ENCODE data around the gene CALU.

CALU gene

DNA sequence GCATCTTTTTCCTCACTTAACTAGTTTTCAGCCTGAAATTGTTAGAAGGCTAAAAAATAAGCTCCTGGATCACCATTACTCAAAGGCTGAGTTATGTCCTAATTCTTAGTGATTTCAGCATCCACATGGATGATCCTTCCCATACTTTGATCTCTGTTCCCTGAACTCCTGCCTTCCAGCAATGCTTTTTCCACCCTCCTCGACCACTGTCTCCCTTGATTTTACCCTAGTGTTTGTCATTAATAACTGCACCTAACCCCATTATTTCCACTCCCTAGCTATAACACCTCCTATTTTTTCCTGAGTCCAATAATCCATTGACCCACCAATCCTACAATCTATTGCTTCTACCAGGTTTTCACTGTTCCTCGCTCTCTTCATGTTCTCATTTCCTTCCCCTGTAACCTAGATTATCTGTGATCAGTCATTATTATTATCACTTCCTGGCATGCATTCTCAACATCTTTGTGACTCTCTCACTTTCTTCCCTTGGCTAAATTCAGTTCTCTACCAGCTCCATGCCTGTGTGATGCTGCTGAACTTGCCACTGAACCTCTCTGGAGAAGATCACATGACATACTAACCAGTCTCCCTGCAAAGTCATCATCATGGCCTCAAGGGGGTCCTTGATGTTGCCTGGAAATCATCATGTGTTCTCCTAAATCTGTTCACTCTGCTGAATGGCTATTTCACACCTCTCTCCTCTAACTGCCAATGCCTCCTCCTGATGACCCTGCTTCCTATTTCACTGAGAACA is 6.5 kb upstream of the CALU start:
- TF ChIP-seq, protein P1, sequence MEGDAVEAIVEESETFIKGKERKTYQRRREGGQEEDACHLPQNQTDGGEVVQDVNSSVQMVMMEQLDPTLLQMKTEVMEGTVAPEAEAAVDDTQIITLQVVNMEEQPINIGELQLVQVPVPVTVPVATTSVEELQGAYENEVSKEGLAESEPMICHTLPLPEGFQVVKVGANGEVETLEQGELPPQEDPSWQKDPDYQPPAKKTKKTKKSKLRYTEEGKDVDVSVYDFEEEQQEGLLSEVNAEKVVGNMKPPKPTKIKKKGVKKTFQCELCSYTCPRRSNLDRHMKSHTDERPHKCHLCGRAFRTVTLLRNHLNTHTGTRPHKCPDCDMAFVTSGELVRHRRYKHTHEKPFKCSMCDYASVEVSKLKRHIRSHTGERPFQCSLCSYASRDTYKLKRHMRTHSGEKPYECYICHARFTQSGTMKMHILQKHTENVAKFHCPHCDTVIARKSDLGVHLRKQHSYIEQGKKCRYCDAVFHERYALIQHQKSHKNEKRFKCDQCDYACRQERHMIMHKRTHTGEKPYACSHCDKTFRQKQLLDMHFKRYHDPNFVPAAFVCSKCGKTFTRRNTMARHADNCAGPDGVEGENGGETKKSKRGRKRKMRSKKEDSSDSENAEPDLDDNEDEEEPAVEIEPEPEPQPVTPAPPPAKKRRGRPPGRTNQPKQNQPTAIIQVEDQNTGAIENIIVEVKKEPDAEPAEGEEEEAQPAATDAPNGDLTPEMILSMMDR (IDR thresholded peaks at IDR 0.05; ENCODE audit: borderline replicate concordance, insufficient read depth, low read depth, low read length) = no peak
- H3K4me3 ChIP-seq (ENCODE audit: low read depth, low read length) = no peak overlapping the region

DNA sequence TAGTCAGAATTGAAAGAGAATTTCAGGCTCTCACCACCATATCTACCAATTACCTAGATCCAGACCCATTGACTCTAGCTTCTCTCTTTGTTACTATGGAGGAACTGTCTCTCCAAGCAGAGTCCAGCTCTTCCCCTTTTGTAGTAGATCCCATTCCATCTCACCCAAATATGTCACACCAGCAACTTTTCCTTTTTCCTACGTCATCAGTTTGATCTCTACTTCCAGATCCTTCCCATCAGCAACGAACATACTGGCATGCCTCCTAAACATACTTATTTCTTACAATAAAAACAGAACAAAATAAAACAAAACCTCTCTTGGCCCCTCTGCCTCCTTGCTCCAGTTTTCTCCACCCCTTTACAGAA is 5.9 kb upstream of the CALU start:
- TF ChIP-seq, protein P1 (IDR thresholded peaks at IDR 0.05; ENCODE audit: borderline replicate concordance, insufficient read depth, low read depth, low read length) = no peak
- no peak overlapping the region for H3K4me3 ChIP-seq (ENCODE audit: low read depth, low read length)

DNA sequence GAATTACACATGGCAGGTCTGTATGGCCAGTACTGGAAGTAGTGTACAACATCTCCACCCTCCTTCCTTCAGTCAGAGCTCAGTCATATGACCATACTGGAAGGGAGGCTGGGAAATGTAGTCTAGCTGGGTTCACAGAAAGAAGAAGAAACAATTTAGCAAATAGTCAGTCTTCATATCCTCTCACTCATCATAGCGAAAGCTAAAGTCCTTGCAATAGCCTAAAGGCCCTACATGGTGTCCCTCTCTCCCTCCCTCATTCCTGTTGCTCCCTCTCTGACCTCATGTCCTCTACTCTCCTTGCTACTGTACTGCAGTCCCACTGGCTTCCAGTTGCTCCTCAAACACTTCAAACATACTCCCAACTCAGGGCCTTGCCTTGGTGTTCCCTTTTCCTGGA is 4.3 kb upstream of the CALU start:
- H3K4me3 ChIP-seq (ENCODE audit: low read depth, low read length) = no peak overlapping the region
- TF ChIP-seq, protein P1 (IDR thresholded peaks at IDR 0.05; ENCODE audit: borderline replicate concordance, insufficient read depth, low read depth, low read length) = no peak

DNA sequence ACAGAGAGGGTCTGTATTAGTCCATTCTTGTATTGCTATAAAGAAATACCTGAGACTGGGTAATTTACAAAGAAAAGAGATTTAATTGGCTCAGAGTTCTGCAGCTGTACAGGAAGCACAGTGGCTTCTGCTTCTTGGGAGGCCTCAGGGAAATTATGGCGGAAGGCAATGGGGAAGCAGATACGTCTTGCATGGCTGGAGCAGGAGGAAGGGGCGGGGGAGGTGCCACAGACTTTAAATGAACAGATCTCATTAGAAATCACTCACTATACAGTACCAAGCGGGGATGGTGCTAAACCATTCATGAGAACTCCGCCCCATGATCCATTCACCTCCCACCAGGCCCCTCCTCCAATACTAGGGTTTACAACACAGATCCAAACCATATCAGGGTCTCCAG is 3.7 kb upstream of the CALU start:
- no peak overlapping the region for H3K4me3 ChIP-seq (ENCODE audit: low read depth, low read length)
- TF ChIP-seq, protein P1 (IDR thresholded peaks at IDR 0.05; ENCODE audit: borderline replicate concordance, insufficient read depth, low read depth, low read length) = no peak

DNA sequence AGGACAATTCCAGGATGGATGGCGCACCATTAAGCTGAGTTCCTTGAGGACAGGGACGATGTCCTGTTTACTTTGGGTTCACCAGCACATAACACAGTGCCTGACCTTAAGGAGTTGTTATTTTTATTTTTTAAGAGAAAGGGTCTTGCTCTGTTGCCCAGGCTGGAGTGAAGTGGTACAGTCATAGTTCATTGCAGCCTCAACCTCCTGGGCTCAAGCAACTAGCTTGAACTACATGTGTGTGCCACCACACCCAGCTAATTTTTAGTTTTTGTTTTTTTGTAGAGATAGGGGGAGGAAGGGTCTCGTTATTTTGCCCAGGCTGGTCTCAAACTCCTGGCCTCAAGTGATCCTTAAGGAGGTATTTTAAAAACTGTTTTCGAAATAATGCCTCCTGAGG is 1.7 kb upstream of the CALU start:
- TF ChIP-seq, protein P1 (IDR thresholded peaks at IDR 0.05; ENCODE audit: borderline replicate concordance, insufficient read depth, low read depth, low read length) = no peak
- no peak overlapping the region for H3K4me3 ChIP-seq (ENCODE audit: low read depth, low read length)

DNA sequence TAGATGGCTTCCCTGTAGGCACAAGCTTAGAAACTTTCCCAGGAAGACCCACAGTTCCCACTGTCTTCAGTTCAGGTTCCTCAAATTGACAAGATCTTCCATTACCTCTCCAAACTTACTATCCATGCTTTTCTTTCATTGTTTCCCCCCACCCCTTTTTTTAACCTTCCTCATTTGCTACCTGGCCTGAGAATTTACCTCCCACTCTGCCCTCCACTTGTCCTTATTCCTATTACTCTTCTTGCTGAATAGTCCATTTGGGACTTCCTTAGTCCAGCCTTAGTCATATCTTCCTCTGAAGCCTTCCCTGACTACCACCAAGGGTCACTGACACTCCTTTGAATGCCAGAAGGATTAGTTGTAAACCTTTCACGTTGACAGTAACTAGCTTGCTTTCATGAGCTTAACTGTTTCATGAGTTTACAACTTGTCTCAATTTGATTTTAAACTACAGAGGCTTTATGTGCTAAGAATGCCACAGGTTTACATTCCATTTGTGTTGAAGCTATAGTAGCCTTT is 1.2 kb upstream of the CALU start:
- TF ChIP-seq, protein P1 (IDR thresholded peaks at IDR 0.05; ENCODE audit: borderline replicate concordance, insufficient read depth, low read depth, low read length) = no peak
- H3K4me3 ChIP-seq (ENCODE audit: low read depth, low read length) = no peak overlapping the region

DNA sequence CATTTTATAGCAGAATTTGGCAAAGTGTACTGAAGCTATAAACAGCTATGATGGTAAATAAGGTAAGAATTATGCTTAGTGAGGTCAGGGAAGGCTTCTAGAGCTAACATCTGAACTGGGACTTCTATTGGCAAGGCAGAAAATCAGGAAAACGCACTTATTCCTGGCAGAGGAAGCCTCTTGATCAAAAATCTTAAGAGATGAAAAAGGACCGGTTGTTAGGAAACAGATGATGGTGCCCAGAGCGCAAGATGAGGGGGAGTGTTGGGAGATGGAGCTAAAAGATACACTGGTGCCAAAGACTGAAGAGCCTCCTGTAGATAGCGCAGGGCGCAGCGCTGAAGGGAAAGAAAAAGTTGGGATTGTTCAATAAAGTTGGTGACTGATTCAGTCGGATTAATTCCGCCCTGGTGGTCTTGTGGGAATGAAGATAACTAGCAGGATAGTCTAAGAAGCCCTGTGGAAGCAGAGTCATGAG is 550 bp upstream of the CALU start:
- TF ChIP-seq, protein P1 (IDR thresholded peaks at IDR 0.05; ENCODE audit: borderline replicate concordance, insufficient read depth, low read depth, low read length) = no peak
- H3K4me3 ChIP-seq (ENCODE audit: low read depth, low read length) = peak overlapping the region; percentile 75
